Hindlimb muscle (tissue), 1 donor: ENCODE results near the gene CACNA2D3. TPM values are rescaled to one million over a fixed set of nuclear protein-coding genes. Genes with fewer than 3 reads are reported as not detected.
A peak's percentile ranks its signal among the peaks of the same experiment; 100 is the strongest.

Source experiments
- DNase-seq: peaks from one replicate; pipeline ENCODE4 v3.0.0-alpha.2; 2013
- polyA plus RNA-seq: library from polyadenylated mRNA; unstranded; fragments of 120-200 nt; gene quantifications from one replicate; pipeline ENCODE4 v1.2.1, GENCODE V29; 2013; ENCODE audit not compliant: insufficient read length

The CACNA2D3 gene
- polyA plus RNA-seq, 1 donor = 2.4 TPM

GRCh38 chr3:54705730-54706129, 583.4 kb downstream of the CACNA2D3 start:
- no peak for DNase-seq

DNA sequence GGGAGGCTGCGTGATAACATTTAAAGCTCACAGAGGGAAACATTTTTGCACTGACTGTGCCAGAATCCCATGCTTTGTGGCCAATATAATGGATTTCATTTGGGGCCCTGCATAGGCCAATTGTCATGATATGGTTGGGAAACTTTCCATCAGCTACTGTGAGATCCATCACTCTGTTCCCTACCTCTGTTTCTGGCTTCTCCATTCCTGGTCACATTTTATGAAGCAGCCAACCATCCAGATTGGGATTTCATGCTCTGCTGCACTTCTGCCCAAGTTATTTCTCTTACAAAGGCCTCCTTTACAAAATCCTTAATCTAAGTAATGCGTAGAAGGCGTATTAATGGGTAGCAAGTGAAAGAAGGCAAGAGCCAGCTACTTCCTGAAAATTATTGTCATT, 584.4 kb downstream of the CACNA2D3 start:
- DNase-seq = peak; percentile 14

GRCh38 chr3:54709785-54710184, 587.4 kb downstream of the CACNA2D3 start:
- DNase-seq = no peak

DNA sequence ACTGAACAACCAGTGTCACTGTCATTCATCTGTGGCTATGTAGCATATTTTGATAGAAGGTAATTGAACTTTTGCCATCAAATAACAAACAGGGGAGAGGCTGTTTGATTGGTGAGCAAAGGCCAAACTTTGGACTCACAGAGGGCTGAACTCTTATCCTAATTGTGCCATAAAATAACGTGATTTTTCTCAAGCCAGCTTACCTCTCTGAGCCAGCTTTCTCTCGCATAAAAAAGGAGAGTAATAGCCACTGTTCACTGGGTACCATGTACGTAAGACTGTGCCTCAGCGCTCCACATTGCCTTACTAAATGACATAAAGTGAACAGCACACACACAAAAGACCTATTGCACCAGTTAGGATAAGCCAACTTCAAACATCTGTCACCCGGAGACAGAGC, 588.6 kb downstream of the CACNA2D3 start:
- no peak for DNase-seq

GRCh38 chr3:54712539-54712938, 590.2 kb downstream of the CACNA2D3 start:
- DNase-seq = peak; percentile 60

DNA sequence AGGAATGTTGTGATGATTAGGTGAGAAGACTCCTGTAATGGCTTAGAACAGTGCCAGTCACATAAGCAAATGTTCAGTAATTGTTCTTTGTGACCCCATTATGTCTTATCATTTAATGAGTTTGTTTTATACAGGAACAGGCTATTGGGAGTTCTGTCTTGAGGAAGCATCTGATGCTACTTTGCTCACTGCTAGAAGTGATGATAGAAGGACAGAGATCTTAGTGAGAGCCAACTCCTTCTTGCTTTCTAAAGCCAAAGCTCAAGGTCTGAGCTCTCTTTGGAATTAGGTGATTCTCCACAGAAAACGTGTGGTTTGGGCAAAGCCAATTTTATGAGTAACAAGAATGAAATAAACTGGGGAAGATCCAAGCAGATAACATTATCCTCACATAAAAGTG, 590.7 kb downstream of the CACNA2D3 start:
- DNase-seq = no peak

- no peak for DNase-seq
Measured at GRCh38 chr3:54713455-54713854, 591.1 kb downstream of the CACNA2D3 start.

DNA sequence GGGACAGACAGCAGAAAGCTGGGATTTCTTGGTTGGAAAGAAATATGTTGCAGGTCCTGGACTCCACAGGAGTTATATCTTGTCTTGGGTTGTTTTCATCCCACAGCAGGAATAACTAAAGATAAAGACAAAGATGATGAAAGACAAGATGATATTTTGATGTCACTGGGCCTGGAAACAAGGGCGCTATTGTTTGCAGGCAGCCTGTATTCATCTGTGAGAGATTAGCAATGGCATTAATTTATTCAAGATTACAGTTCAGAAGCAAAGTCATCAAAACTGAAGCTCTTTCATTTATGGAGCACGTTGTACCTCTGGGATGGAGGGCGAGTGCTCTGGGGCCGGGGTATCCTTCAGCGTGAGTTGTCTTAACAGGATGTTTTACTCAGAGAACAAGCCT, 591.7 kb downstream of the CACNA2D3 start:
- DNase-seq = no peak

GRCh38 chr3:54717506-54717905, 595.2 kb downstream of the CACNA2D3 start:
- DNase-seq = no peak

- DNase-seq = no peak
Measured at GRCh38 chr3:54719914-54720313, 597.6 kb downstream of the CACNA2D3 start.

GRCh38 chr3:54720604-54721003, 598.3 kb downstream of the CACNA2D3 start:
- DNase-seq = no peak

GRCh38 chr3:54731732-54732445, 609.5 kb downstream of the CACNA2D3 start:
- DNase-seq = no peak

- peak; percentile 37 for DNase-seq
Measured at GRCh38 chr3:54733106-54734006, 611.0 kb downstream of the CACNA2D3 start.

- DNase-seq = no peak
Measured at GRCh38 chr3:54736459-54736858, 614.1 kb downstream of the CACNA2D3 start.

GRCh38 chr3:54743755-54744154, 621.4 kb downstream of the CACNA2D3 start:
- DNase-seq = no peak

DNA sequence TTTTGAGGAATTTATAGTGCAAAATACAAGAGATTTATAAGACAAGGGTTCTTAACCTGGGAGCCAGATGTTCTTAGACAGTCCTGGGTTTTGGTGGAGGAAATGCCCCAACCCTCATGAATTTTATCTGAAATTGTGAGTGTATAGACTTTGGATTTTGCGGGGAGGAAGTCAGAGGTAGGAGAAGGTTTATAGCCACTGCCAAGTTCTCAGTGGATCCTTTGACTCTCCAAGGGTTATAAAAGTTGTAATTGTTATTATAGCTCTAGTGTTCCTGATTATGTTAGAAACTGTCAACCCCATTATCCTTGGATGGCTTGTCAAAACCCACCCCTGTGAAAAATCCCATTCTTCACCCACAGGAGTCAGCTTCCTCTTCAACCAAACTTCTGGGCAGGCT, 621.9 kb downstream of the CACNA2D3 start:
- no peak for DNase-seq

- no peak for DNase-seq
Measured at GRCh38 chr3:54745843-54746242, 623.5 kb downstream of the CACNA2D3 start.

GRCh38 chr3:54746722-54747121, 624.4 kb downstream of the CACNA2D3 start:
- no peak for DNase-seq

DNA sequence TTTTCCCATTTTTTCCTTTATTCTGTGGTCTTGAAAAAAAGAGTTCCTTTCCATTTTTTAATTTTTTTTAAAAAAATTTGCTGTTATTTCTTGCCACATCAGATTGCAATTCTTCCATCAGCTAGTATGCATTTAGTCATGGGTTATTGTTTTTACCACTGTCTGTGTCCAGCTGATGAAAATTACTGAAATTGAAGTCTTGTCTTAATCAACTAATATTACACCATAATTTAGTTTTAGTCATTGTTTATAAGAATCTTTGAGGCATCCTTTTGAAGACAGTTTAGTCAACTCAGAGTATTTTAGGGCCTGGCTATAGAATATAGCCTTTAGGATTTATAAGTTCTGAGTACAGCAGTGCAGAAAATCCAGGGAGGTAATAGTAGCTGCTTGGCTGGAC, 633.4 kb downstream of the CACNA2D3 start:
- no peak for DNase-seq

GRCh38 chr3:54756330-54756731, 634.0 kb downstream of the CACNA2D3 start:
- no peak for DNase-seq

DNA sequence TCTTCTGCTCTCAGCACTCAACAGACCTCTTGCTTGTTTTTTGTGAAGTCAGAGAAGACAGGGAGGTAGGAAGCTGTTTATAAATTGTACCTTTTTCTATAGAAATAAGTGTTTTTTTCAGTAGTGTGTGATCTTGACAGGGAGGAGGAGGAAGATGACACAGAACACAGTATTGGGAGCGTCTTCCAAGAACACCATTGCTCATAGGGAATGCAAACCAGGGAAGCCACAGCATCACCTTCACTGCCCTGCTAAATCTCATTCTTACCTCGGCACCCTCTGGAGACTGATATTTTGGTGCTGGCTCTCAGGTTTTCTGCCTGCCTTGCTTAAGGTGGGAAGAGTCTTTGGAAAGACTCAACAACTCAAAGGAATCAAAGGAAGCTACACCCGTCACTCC, 636.1 kb downstream of the CACNA2D3 start:
- DNase-seq = no peak

DNA sequence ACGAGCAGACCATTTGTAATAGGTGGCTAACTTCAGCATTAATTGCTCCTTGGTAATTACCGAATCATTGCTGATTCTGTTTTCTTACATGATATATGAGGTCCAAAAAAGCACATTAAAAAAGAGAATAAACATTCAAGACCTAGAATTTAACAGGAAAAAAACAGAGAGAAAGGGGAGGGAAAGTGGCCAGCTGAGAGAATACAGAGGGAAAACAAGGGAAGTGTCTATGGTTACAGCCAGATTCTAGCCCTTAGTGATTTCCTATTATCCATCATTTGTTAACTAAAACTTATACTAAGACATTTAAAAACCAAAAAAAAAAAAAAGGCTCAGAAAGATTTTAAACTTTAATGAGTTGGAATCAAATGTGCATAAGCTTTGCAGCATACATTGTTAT, 636.8 kb downstream of the CACNA2D3 start:
- no peak for DNase-seq

- no peak for DNase-seq
Measured at GRCh38 chr3:54760201-54760600, 637.8 kb downstream of the CACNA2D3 start.

GRCh38 chr3:54761637-54762036, 639.3 kb downstream of the CACNA2D3 start:
- no peak for DNase-seq
